SK-N-SH treated with all-trans-retinoic acid at 6 μM for 48 hours (cell line): ENCODE measurements around the gene THAP7.

Experiments
- ATAC-seq: fragments of 200-7000 bp; cut with Tn5 transposase; 3 replicates; pipeline ENCODE4 v1.9.1; 2020; ENCODE audit warnings: mild to moderate bottlenecking, moderate library complexity
- ARNTL ChIP-seq: fragments of 450-650 bp; formaldehyde crosslinking; IDR thresholded peaks from 2 replicates; pipeline ENCODE4 v1.5.0; 2020; ENCODE audit warnings: low read depth, mild to moderate bottlenecking, moderate library complexity, borderline replicate concordance
- BACH2 ChIP-seq: fragments of 250-450 bp; sonication (Bioruptor Pico); IDR thresholded peaks from 2 replicates; pipeline ENCODE4 v1.9.0; 2021; ENCODE audit warnings: mild to moderate bottlenecking, borderline replicate concordance
- CSDC2 ChIP-seq: fragments of 250-450 bp; sonication (Bioruptor Pico); IDR thresholded peaks from 2 replicates; pipeline ENCODE4 v1.5.0; 2020; ENCODE audit warnings: mild to moderate bottlenecking, moderate library complexity
- ESRRG ChIP-seq: fragments of 250-450 bp; sonication (Bioruptor Pico); IDR thresholded peaks from 2 replicates; pipeline ENCODE4 v1.6.1; 2021; ENCODE audit warnings: mild to moderate bottlenecking
- GLIS3 ChIP-seq: fragments of 250-450 bp; sonication (Bioruptor Pico); IDR thresholded peaks from 2 replicates; pipeline ENCODE4 v1.5.0; 2020; ENCODE audit warnings: mild to moderate bottlenecking, moderate library complexity
- ISL1 ChIP-seq: fragments of 250-450 bp; sonication (Bioruptor Pico); IDR thresholded peaks from 2 replicates; pipeline ENCODE4 v2.1.2; 2022; ENCODE audit warnings: mild to moderate bottlenecking, moderate library complexity
- OSR1 ChIP-seq: fragments of 250-450 bp; sonication (Bioruptor Pico); IDR thresholded peaks from 2 replicates; pipeline ENCODE4 v1.8.0; 2022; ENCODE audit warnings: moderate library complexity, mild to moderate bottlenecking, inconsistent platforms
- PPARA ChIP-seq: fragments of 250-450 bp; sonication (Bioruptor Pico); IDR thresholded peaks from 2 replicates; pipeline ENCODE4 v1.5.0; 2020; ENCODE audit warnings: mild to moderate bottlenecking, borderline replicate concordance
- RARB ChIP-seq: fragments of 250-450 bp; sonication (Bioruptor Pico); IDR thresholded peaks from 2 replicates; pipeline ENCODE4 v1.8.0; 2021; ENCODE audit warnings: mild to moderate bottlenecking, moderate library complexity
- SNAI2 ChIP-seq: fragments of 250-450 bp; sonication (Bioruptor Pico); IDR thresholded peaks from 2 replicates; pipeline ENCODE4 v1.5.0; 2020; ENCODE audit warnings: mild to moderate bottlenecking, moderate library complexity
- TCF4 ChIP-seq: fragments of 250-450 bp; sonication (Bioruptor Pico); IDR thresholded peaks from 2 replicates; pipeline ENCODE4 v1.8.0; 2021; ENCODE audit warnings: mild to moderate bottlenecking, moderate library complexity, borderline replicate concordance
- TOX ChIP-seq: fragments of 250-450 bp; sonication (Bioruptor Pico); IDR thresholded peaks from 2 replicates; pipeline ENCODE4 v1.8.0; 2021; ENCODE audit warnings: mild to moderate bottlenecking, moderate library complexity, borderline replicate concordance
- ZC3H10 ChIP-seq: fragments of 250-450 bp; sonication (Bioruptor Pico); IDR thresholded peaks from 2 replicates; pipeline ENCODE4 v1.5.1; 2021; ENCODE audit warnings: mild to moderate bottlenecking, moderate library complexity
- ZFP3 ChIP-seq: fragments of 250-450 bp; sonication (Bioruptor Pico); IDR thresholded peaks from 2 replicates; pipeline ENCODE4 v1.5.0; 2020; ENCODE audit warnings: mild to moderate bottlenecking, moderate library complexity
- ZFP30 ChIP-seq: fragments of 450-650 bp; formaldehyde crosslinking; IDR thresholded peaks from 2 replicates; pipeline ENCODE4 v1.5.0; 2022; ENCODE audit warnings: mild to moderate bottlenecking, moderate library complexity
- ZNF565 ChIP-seq: fragments of 450-650 bp; formaldehyde crosslinking; conservative IDR thresholded peaks from 2 replicates; pipeline ENCODE4 v1.5.0; 2020; ENCODE audit warnings: low read depth, mild to moderate bottlenecking, moderate library complexity
- ZNF70 ChIP-seq: fragments of 450-650 bp; formaldehyde crosslinking; IDR thresholded peaks from 2 replicates; pipeline ENCODE4 v1.5.0; 2020; ENCODE audit warnings: mild to moderate bottlenecking, moderate library complexity
- ZNF8 ChIP-seq: fragments of 450-650 bp; formaldehyde crosslinking; IDR thresholded peaks from 2 replicates; pipeline ENCODE4 v1.5.0; 2020; ENCODE audit warnings: mild to moderate bottlenecking, moderate library complexity
- TF ChIP-seq, protein P1 (sequence below): fragments of 250-450 bp; sonication (Bioruptor Pico); IDR thresholded peaks from 2 replicates; pipeline ENCODE4 v1.8.0; 2021; ENCODE audit warnings: low read depth, mild to moderate bottlenecking, moderate library complexity, borderline replicate concordance
- TF ChIP-seq, protein P2 (sequence below): fragments of 250-450 bp; sonication (Bioruptor Pico); IDR thresholded peaks from 2 replicates; pipeline ENCODE4 v1.5.1; 2021; ENCODE audit warnings: mild to moderate bottlenecking, moderate library complexity
- TF ChIP-seq, protein P3 (sequence below): fragments of 250-450 bp; sonication (Bioruptor Pico); IDR thresholded peaks from 2 replicates; pipeline ENCODE4 v1.5.1; 2020; ENCODE audit warnings: low read depth, mild to moderate bottlenecking, moderate library complexity
- TF ChIP-seq, protein P4 (sequence below): fragments of 250-450 bp; sonication (Bioruptor Pico); IDR thresholded peaks from 2 replicates; pipeline ENCODE4 v1.8.0; 2020; ENCODE audit warnings: mild to moderate bottlenecking, moderate library complexity, borderline replicate concordance

Gene THAP7

DNA sequence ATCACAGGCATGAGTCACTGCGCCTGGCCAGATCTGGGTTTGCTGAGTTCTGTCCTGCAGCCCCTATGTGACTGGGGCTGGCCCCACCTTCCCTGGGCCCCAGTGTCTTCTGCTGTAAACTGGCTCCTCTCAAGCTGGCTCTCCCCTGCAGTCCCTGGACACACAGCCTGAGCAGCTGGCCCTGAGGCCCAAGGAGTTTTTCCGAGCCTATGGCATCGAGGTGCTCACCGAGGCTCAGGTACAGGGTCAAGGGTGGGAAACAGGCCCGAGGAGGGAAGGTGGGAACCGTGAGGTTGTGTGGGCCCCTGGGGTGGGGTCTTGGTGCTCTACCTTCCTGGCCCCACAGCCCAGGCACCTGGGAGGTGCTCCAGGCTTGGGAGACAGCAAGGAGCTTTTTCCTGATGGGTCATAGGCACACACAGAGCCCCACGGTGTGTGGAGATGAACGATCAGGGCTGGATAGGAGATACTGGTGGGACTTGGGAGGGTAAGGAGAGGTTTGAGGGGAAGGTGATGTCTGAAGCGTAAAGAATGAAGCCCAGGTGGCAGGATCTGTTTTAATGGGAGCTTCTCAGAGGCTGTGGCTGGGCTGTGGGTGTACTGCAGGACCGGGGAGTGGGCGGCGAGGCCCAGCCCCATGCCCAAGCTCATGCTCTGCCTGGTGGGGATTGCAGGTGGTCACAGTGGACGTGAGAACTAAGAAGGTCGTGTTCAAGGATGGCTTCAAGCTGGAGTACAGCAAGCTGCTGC lies 26.2 kb downstream of the THAP7 start:
- no peak for ATAC-seq
- no peak for TF ChIP-seq OSR1 (CRISPR knock-in tag)
- no peak for TF ChIP-seq BACH2 (CRISPR knock-in tag)
- TF ChIP-seq ESRRG = no peak
- TF ChIP-seq, protein P1, sequence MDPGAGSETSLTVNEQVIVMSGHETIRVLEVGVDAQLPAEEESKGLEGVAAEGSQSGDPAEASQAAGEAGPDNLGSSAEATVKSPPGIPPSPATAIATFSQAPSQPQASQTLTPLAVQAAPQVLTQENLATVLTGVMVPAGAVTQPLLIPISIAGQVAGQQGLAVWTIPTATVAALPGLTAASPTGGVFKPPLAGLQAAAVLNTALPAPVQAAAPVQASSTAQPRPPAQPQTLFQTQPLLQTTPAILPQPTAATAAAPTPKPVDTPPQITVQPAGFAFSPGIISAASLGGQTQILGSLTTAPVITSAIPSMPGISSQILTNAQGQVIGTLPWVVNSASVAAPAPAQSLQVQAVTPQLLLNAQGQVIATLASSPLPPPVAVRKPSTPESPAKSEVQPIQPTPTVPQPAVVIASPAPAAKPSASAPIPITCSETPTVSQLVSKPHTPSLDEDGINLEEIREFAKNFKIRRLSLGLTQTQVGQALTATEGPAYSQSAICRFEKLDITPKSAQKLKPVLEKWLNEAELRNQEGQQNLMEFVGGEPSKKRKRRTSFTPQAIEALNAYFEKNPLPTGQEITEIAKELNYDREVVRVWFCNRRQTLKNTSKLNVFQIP = no peak
- no peak for TF ChIP-seq ZNF8 (CRISPR knock-in tag)
- TF ChIP-seq TCF4 = no peak
- TF ChIP-seq ZNF565 (CRISPR knock-in tag) = no peak
- TF ChIP-seq CSDC2 (CRISPR knock-in tag) = no peak
- TF ChIP-seq ZFP3 (CRISPR knock-in tag) = no peak
- TF ChIP-seq, protein P2, sequence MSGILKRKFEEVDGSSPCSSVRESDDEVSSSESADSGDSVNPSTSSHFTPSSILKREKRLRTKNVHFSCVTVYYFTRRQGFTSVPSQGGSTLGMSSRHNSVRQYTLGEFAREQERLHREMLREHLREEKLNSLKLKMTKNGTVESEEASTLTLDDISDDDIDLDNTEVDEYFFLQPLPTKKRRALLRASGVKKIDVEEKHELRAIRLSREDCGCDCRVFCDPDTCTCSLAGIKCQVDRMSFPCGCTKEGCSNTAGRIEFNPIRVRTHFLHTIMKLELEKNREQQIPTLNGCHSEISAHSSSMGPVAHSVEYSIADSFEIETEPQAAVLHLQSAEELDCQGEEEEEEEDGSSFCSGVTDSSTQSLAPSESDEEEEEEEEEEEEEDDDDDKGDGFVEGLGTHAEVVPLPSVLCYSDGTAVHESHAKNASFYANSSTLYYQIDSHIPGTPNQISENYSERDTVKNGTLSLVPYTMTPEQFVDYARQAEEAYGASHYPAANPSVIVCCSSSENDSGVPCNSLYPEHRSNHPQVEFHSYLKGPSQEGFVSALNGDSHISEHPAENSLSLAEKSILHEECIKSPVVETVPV = no peak
- TF ChIP-seq TOX (CRISPR knock-in tag) = no peak
- no peak for TF ChIP-seq ARNTL
- TF ChIP-seq ZFP30 (CRISPR knock-in tag) = no peak
- TF ChIP-seq ZC3H10 = no peak
- TF ChIP-seq GLIS3 = no peak
- TF ChIP-seq ISL1 (CRISPR knock-in tag) = no peak
- no peak for TF ChIP-seq ZNF70 (CRISPR knock-in tag)
- TF ChIP-seq, protein P3, sequence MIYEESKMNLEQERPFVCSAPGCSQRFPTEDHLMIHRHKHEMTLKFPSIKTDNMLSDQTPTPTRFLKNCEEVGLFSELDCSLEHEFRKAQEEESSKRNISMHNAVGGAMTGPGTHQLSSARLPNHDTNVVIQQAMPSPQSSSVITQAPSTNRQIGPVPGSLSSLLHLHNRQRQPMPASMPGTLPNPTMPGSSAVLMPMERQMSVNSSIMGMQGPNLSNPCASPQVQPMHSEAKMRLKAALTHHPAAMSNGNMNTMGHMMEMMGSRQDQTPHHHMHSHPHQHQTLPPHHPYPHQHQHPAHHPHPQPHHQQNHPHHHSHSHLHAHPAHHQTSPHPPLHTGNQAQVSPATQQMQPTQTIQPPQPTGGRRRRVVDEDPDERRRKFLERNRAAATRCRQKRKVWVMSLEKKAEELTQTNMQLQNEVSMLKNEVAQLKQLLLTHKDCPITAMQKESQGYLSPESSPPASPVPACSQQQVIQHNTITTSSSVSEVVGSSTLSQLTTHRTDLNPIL (CRISPR knock-in tag) = no peak
- no peak for TF ChIP-seq SNAI2 (CRISPR knock-in tag)

DNA sequence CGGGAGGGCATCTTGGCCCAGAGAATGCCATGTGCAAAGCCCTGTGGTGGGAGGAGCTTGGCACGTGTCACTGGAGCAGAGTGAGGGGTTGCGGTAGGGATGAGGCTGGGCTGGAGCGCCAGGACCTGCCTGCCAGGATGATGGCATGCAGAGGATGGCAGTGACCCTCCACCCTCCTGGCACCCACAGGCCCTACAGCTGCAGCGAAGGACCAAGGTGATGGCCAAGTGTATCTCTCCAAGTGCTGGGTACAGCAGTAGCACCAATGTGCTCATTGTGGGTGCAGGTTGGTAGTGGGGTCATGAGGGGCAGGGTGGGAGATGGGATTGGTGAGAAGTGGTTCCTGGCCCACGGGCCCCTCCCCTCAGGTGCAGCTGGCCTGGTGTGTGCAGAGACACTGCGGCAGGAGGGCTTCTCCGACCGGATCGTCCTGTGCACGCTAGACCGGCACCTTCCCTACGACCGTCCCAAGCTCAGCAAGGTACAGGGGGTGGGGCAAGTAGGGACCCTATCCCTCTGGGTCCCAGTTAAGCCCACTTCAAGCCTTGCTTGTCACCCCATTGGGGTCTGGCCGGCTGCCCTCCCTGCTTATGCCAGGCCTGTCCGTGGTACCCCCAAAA lies 27.5 kb downstream of the THAP7 start:
- TF ChIP-seq ZNF565 (CRISPR knock-in tag) (no peak), TOX (CRISPR knock-in tag) (no peak), ESRRG (no peak), ISL1 (CRISPR knock-in tag) (no peak), OSR1 (CRISPR knock-in tag) (no peak), ARNTL (no peak), SNAI2 (CRISPR knock-in tag) (no peak), TCF4 (no peak), CSDC2 (CRISPR knock-in tag) (no peak), ZC3H10 (no peak), ZNF8 (CRISPR knock-in tag) (no peak), RARB (CRISPR knock-in tag) (no peak), BACH2 (CRISPR knock-in tag) (no peak), ZNF70 (CRISPR knock-in tag) (no peak), ZFP3 (CRISPR knock-in tag) (no peak)
- TF ChIP-seq, protein P3 (CRISPR knock-in tag) = no peak
- TF ChIP-seq, protein P4, sequence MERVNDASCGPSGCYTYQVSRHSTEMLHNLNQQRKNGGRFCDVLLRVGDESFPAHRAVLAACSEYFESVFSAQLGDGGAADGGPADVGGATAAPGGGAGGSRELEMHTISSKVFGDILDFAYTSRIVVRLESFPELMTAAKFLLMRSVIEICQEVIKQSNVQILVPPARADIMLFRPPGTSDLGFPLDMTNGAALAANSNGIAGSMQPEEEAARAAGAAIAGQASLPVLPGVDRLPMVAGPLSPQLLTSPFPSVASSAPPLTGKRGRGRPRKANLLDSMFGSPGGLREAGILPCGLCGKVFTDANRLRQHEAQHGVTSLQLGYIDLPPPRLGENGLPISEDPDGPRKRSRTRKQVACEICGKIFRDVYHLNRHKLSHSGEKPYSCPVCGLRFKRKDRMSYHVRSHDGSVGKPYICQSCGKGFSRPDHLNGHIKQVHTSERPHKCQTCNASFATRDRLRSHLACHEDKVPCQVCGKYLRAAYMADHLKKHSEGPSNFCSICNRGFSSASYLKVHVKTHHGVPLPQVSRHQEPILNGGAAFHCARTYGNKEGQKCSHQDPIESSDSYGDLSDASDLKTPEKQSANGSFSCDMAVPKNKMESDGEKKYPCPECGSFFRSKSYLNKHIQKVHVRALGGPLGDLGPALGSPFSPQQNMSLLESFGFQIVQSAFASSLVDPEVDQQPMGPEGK (CRISPR knock-in tag) = no peak
- ATAC-seq = no peak

DNA sequence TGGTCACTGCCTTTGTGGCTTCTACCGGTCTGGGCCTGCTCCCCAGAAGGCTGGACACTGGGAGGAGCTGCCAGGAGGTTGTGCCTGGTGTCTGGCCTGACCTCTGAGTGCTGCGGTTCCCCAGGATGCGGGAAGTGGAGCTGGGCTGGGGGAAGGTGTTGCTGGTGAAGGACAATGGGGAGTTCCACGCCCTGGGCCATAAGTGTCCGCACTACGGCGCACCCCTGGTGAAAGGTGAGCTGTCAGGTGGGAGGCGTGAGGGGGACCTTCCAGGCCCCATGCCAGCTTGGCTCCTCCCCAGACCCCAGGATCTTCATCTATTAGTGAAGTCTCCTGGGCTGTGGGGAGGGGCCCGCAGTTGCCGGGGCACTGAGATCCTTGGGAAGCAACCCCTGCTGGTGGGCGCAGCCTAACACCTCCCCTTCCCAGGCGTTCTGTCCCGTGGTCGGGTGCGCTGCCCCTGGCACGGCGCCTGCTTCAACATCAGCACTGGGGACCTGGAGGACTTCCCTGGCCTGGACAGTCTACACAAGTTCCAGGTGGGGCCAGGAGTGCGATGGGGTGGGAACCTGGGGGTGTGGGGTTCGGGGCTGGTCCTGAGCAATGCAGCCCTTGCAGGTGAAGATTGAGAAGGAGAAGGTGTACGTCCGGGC lies 28.2 kb downstream of the THAP7 start:
- ATAC-seq = no peak
- TF ChIP-seq BACH2 (CRISPR knock-in tag) (no peak), ISL1 (CRISPR knock-in tag) (no peak), ZC3H10 (no peak), ZNF70 (CRISPR knock-in tag) (no peak), PPARA (CRISPR knock-in tag) (no peak), ESRRG (no peak)
- TF ChIP-seq, protein P3 (CRISPR knock-in tag) = no peak
- TF ChIP-seq, protein P1 = no peak
